ENCODE measurements around the gene NBEA.

DNA sequence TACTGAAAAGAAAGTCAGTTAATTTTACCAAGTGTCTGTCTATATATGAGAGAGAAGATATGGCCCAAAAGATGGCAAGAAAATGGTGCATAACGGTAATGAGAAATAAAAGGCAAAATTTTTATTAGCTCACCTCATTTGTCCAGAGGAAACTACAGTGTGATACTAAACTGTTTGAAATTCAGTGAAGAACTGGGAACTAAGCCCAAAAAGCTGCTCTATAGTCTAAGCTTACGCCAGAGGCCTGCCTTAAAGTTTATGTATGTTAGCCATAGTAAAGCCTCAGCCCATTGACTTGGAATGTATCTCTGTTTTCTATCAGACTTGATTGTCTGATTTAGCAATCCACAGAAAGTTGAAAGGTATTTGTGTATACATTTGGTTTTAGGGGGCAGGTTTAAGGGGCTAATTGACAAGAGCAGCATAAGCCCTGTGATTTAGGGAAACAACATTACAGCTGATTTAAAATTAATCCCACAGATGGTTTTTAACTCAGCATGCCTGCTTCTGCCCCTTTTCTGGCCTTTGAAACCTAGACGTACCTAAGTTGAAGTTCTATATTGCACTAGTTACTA lies 625.4 kb downstream of the NBEA start:
- no peak for TF ChIP-seq POLR2AphosphoS5 (IDR thresholded peaks at IDR 0.05; ENCODE audit: low read depth)
- TF ChIP-seq, protein P1, sequence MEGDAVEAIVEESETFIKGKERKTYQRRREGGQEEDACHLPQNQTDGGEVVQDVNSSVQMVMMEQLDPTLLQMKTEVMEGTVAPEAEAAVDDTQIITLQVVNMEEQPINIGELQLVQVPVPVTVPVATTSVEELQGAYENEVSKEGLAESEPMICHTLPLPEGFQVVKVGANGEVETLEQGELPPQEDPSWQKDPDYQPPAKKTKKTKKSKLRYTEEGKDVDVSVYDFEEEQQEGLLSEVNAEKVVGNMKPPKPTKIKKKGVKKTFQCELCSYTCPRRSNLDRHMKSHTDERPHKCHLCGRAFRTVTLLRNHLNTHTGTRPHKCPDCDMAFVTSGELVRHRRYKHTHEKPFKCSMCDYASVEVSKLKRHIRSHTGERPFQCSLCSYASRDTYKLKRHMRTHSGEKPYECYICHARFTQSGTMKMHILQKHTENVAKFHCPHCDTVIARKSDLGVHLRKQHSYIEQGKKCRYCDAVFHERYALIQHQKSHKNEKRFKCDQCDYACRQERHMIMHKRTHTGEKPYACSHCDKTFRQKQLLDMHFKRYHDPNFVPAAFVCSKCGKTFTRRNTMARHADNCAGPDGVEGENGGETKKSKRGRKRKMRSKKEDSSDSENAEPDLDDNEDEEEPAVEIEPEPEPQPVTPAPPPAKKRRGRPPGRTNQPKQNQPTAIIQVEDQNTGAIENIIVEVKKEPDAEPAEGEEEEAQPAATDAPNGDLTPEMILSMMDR (IDR thresholded peaks at IDR 0.05; ENCODE audit: insufficient read depth, low read length), result no peak
